ENCODE data around the gene PAFAH1B2. TPM values are rescaled to one million over a fixed set of nuclear protein-coding genes. Genes with fewer than 3 reads are reported as not detected.

The PAFAH1B2 gene
- total RNA-seq = 62.1 and 73.5 TPM in 2 replicates

GRCh38 chr11:117143871-117144476 lies at the start of gene PAFAH1B2:
TSS of gene PAFAH1B2 (plus strand) at chr11:117144287. CDS start at chr11:117152448, 8,161 bp downstream.

GRCh38 chr11:117098269-117099232 lies 45.5 kb upstream of the PAFAH1B2 start, which contains the start of gene SIK3:
TSS of gene SIK3 (minus strand) at chr11:117098428. CDS start at chr11:117098415, 13 bp downstream.

GRCh38 chr11:117178210-117179034 lies 34.3 kb downstream of the PAFAH1B2 start, which contains the start of gene SIDT2:
TSS of gene SIDT2 (plus strand) at chr11:117178743. CDS start at chr11:117179264, 521 bp downstream.

GRCh38 chr11:117199053-117199915 lies 55.2 kb downstream of the PAFAH1B2 start, which contains the start of gene TAGLN:
TSS of gene TAGLN (plus strand) at chr11:117199370. CDS start at chr11:117203014, 3,644 bp downstream.

Other genes with a start within 250 kb of the PAFAH1B2 start
- 9.2 and 11.7 TPM in 2 replicates for gene SIK3, start 45.9 kb upstream of the PAFAH1B2 start, total RNA-seq
- gene SIDT2, start 34.5 kb downstream of the PAFAH1B2 start, total RNA-seq = 10.3 and 10.9 TPM in 2 replicates
- gene TAGLN, start 55.1 kb downstream of the PAFAH1B2 start, total RNA-seq = 492 and 515 TPM in 2 replicates
- gene PCSK7, start 87.8 kb downstream of the PAFAH1B2 start, total RNA-seq = 34.0 and 34.5 TPM in 2 replicates
- 6.2 and 6.4 TPM in 2 replicates for gene RNF214, start 88.4 kb downstream of the PAFAH1B2 start, total RNA-seq
- 2.2 and 2.5 TPM in 2 replicates for gene BACE1-AS, start 147.1 kb downstream of the PAFAH1B2 start, total RNA-seq
- 20.5 and 22.7 TPM in 2 replicates for gene BACE1, start 172.0 kb downstream of the PAFAH1B2 start, total RNA-seq
- 17.5 and 19.0 TPM in 2 replicates for gene CEP164, start 183.6 kb downstream of the PAFAH1B2 start, total RNA-seq

Data from bronchus fibroblast of lung (primary cell).